Activated CD4-positive, alpha-beta T cell treated with anti-CD3 and anti-CD28 coated beads, Interleukin-2, amount 50 U/mL, for 48 hours (primary cell): Measurements from ENCODE around the gene SLC16A10.
"Not testable (repeated sequence)": the region's sequence is repeated elsewhere in the genome, so short reads cannot be mapped to it uniquely, and the experiment has no call there.

Source experiments
- DNase-seq, 2 experiments: peaks; one replicate each; pipeline ENCODE4 v3.0.0-alpha.2; 2020

SLC16A10 gene

DNA sequence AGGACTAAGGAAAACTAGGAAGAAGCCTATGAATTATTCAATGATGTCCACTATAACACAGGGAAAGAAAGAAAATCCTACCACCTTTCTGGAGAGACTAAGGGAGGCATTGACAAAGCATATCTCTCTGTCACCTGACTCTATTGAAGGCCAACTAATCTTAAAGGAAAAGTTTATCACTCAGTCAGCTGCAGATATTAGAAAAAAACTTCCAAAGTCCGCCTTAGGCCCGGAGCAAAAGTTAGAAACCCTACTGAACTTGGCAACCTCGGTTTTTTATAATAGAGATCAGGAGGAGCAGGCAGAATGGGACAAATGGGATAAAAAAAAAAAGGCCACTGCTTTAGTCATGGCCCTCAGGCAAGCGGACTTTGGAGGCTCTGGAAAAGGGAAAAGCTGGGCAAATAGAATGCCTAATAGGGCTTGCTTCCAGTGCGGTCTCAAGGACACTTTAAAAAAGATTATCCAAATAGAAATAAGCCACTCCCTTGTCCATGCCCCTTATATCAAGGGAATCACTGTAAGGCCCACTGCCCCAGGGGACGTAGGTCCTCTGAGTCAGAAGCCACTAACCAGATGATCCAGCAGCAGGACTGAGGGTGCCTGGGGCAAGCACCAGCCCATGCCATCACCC, 47.0 kb downstream of the SLC16A10 start:
- DNase-seq, result not testable (repeated sequence)

DNA sequence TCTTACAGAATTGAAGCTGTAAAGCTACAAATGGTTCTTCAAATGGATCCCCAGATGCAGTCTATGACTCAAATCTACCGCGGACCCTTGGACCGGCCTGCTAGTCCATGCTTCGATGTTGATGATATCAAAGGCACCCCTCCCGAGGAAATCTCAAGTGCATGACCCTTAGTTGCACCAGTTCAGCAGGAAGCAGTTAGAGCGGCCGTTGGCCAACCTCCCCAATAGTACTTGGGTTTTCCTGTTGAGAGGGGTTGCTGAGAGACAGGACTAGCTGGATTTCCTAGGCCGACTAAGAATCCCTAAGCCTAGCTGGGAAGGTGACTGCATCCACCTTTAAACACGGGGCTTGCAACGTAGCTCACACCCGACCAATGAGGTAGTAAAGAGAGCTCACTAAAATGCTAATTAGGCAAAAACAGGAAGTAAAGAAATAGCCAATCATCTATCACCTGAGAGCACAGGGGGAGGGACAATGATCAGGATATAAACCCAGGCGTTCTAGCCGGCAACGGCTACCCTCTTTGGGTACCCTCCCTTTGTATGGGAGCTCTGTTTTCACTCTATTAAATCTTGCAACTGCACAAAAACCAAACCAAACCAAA, 50.3 kb downstream of the SLC16A10 start:
- DNase-seq, result not testable (repeated sequence)

DNA sequence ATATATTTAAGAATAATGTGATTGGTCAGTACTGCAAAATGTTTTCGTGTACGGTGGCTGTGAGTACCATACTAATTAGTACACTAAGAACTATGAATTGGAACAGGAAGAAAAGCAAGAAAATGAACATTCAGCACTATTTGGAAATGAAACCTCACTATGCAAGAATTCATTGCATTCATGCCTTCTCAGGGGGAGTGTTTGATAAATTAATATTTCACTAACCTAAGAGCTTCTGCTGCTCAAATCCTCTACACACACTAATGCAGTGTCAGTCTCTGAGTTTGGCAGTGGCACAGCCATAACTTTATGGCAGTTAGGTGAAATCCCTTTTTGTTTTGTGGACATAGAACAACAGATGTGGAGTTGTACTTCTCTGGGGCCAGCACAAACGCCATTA, 60.1 kb downstream of the SLC16A10 start:
- DNase-seq, result no peak

DNA sequence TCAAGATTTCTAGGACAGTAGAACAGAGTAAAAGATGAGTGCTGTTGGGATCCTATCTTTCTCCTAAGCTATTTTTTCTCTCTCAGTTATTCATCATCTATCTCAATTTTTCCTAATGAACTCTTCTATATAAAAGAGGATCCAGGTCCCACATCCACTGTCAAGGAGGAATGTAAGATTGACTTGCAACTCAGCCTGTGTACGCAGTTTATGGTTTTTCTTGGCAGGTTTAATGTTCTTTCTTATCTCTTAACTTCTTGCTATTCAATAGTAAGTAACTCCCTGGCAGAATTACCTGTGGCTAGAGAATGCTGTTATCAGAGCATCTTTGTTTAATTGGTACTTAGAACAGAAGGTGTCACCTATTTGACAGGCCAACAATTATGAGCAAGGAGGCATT, 60.8 kb downstream of the SLC16A10 start:
- DNase-seq, result no peak

DNA sequence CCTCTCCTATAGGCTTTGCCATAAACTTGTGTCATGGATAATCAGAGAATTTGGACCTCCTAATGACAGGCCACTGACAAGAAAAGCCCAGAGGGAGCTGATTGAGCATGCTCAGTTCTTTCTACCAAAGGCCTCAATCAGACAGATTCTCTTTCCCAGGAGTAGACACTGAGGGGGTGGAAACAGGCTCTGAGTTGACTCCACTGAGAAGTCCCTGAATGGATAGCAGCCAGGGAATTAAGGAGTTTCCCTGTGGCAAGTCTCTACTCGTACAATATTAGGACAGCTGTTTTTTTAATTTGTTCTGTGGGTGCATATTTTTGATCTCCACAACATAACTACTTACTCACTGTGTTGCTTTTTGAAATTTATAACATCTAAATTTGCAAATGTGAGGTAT, 63.3 kb downstream of the SLC16A10 start:
- DNase-seq, result no peak

DNA sequence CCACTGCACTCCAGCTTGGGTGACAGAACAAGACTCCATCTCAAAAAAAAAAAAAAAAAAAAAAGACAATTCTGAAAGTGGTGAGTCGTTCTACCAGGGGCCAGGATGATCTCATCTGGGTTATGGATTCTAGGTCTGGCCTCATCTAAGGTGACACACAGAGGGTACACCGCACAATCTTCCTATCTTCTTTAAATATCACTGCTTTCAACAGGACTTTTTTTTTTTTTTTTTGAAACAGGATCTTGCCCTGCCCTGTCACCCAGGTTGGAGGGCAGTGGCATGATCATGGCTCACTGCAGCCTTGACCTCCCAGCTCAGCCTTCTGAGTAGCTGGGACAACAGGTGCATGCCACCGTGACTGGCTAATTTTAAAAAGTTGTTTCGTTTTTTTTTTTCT, 67.7 kb downstream of the SLC16A10 start:
- DNase-seq, result peak; percentile 17 to 25

DNA sequence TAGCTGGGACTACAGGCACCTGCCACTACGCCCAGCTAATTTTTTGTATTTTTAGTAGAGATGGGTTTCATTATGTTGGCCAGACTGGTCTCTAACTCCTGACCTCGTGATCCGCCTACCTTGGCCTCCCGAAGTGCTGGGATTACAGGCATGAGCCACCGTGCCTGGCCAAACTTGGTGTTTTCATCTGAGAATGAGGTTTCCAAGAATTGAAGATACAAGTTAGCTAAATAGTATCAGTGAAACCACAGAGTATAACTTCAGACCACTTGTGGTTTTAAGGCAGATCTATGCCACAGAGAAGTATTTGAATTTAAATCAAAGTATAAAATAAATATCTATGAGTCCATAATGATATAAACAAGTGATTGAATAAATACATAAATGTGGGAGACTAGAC, 70.1 kb downstream of the SLC16A10 start:
- DNase-seq, result peak in 1 of 2 experiments; percentile 24

DNA sequence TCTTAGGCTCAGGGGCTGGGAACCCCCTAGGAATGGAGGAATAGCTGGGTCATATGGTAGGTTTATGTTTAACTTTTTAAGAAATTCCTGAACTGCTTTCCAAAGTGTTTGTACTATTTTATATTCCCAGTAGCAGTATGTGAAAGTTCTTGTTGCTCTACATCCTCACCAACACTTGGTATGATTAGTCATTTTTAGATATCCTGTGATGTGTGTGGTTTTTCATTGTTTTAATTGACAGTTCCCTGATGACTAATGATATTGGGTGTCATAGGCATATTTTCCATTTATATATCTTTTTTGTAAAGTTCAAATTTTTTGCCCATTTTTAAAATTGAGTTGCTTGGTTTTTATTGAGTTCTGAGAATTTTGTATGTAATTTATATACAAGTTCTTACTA, 72.3 kb downstream of the SLC16A10 start:
- no peak for DNase-seq

DNA sequence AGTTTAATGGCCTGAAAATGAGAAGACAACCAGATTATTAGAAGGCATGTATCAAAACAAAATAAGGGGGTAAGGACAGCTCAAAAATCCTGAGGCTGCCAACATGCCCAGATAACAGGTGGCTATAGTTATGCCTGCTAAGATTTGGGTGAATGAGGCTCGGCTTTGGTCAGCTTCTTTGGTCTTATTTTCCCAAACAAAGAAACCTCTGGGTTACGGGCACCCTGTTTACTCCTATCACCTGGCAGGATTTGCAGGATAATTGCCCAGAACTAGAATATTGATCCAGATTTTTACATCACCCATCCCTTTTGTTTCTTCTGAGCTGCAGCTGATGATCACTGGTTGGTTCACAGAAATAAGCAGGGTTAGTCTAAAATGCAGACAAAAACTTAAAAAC, 74.3 kb downstream of the SLC16A10 start:
- no peak for DNase-seq

DNA sequence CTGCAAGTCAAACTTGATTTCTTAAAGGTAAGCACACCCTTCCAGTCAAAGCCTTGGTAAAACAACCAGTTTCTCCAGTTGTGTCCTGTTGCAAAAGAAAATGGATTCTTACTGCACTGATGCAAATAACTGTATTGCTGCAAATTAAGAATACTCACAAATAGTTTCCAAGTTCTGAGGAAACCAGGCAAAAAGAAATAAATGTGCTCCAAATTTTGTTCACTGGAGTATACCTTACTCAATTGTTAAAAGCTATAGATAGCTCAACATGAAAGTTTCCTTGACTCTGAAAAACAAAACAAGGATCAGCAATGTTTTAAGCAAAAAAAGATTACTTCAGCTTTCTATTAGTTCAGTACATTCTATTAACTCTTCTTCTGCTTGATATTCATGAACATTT, 75.2 kb downstream of the SLC16A10 start:
- DNase-seq, result no peak

DNA sequence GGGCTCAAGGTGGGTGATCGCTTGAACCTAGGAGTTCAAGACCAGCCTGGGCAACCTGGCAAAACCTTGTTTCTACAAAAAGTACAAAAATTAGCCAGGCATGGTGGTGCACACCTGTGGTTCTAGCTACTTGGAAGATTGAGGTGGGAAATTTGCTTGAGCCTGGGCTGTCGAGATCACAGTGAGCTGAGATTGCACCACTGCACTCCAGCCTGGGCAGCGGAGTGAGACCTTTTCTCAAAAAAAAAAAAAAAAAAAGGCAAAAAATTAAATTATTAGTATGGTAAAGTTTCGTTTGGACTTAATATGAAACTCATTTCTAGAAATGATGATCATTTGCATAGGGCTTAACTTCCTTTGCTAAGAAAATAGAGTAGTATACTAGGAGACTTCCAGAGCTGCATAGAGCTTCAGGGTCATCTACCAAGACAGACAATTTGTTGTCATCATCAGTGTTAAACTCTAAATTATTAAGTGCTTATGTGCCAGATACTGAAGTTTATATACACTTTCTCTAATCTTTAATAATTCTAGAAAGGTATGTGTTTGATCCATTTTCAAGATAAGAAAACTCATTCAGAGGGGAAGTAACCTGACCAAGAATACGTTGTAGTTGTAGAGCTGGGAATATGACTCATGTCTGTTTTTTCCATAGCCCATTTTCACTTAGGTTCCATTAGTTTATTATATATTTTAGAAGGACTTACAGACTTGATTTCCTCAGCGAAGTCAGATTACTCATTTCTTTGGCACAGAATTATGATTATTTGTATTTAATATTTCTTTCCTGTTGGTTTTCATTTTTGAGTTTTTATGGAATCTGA, 84.5 kb downstream of the SLC16A10 start:
- DNase-seq, result no peak

DNA sequence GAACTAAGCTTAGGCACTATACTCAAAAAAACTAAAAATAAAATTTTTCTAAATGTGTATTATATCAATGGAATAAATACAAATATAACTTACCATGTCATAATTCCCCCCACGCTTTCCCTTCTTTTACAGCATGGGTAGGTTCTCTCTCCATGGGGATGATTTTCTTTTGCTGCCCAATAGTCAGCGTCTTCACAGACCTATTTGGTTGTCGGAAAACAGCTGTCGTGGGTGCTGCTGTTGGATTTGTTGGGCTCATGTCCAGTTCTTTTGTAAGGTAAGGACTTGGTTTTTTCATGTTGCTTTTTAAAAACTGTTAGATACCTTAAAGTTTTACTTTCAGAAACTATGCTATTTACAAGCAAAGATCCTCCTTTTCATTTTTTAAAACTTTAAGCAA, 85.3 kb downstream of the SLC16A10 start:
- no peak for DNase-seq

DNA sequence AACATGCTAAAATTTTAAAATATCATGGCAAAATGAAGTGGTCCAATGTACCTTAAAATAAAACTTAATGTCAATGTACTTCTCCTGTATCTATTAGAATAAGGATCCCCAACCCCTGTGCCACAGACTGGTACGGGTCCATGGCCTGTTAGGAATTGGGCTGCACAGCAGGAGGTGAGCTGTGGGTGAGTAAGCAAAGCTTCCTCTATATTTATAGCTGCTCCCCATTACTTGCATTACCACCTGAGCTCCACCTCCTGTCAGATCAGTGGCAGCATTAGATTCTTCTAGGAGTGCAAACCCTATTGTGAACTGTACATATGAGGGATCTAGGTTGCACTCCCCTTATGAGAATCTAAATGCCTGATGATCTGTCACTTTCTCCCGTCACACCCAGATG, 86.0 kb downstream of the SLC16A10 start:
- no peak for DNase-seq

DNA sequence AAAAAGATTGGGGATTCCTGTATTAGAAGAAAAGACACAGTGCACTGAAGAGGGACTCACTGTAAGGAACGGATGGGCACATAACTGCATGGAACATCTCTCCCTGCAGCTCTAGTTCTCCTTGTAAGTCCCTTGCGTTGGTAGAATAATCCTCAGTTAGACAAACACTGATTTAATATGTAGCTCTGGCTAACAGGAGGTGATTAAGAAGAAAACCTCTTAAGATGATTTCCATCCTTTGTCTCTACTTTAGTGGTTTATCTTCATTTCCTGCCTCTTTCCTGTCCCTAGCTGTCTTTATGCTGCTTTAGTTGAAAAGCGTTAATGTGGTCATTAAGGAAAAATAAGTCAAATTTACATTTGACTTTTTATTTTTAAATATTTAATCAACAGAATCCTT, 86.6 kb downstream of the SLC16A10 start:
- no peak for DNase-seq

DNA sequence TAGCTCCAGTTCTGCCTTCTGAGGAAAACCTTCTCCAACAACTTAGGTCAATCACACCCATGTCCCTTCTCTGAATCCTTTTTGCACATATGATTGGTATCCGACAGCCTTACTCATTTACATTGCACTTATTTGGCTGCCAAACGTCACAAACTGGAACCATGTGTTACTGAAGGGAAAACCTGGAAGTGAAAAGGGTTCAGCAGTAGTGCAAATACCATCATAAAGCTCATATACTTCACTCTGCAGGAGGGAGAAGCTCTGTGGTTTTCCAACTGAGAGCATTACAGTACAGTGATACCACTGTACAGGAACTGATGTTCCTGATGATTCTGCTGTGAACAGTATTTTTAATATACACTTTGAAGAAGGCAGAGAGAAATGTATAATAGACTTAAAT, 87.8 kb downstream of the SLC16A10 start:
- DNase-seq, result no peak

DNA sequence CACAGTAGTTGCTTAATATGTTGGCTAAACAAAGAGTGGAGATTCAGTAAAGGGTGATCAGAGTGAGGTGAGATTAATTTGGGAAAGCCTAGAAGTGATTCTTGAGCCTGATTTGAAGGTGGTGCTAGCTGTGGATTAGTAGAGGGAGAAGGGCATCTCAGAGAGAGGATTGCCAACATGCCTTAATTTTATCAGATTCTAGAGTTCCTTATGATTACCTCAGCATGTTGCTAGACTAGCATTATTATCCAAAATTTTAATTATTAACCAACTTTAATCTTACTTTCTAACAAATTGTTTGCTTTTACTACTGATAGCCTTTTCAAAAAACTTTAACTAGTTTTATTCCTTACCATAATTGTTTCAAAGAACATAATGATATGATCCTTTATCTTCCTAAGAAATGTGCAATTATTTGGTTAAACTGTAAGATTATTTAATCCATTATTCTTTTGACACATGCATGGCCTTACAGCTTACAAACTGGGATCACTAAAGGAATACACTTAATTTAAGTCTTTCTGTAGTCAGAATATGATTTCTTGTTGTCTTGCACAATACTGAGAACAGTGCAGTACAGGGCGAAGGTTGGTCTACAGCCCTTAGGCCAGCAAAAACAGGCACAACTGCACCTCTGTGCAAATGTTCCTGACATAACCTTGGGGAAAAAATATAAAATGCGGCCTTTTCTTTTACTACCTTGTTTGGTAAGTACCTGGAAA, 88.9 kb downstream of the SLC16A10 start:
- no peak for DNase-seq

DNA sequence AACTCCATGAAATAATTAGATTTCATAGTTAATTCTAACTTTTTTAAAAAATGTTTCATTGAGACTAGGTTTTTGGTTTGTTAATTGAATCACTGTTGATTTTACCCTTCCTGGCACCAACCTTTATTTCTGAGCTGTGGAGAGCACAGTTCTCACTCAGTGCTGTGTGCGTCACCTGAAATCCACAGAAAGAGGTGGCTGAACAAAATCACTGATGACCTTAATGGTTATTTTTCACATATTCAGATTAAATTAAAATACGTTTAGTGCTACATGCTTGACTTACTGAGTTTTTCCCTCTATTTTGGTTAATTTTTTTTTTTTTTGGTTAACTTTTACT, 89.4 kb downstream of the SLC16A10 start:
- no peak for DNase-seq

DNA sequence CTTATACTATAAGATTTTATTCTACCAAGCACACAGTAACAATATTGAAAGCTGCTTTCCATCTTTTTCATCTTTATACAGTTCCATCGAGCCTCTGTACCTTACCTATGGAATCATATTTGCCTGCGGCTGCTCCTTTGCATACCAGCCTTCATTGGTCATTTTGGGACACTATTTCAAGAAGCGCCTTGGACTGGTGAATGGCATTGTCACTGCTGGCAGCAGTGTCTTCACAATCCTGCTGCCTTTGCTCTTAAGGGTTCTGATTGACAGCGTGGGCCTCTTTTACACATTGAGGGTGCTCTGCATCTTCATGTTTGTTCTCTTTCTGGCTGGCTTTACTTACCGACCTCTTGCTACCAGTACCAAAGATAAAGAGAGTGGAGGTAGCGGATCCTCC, 89.8 kb downstream of the SLC16A10 start:
- DNase-seq, result no peak

DNA sequence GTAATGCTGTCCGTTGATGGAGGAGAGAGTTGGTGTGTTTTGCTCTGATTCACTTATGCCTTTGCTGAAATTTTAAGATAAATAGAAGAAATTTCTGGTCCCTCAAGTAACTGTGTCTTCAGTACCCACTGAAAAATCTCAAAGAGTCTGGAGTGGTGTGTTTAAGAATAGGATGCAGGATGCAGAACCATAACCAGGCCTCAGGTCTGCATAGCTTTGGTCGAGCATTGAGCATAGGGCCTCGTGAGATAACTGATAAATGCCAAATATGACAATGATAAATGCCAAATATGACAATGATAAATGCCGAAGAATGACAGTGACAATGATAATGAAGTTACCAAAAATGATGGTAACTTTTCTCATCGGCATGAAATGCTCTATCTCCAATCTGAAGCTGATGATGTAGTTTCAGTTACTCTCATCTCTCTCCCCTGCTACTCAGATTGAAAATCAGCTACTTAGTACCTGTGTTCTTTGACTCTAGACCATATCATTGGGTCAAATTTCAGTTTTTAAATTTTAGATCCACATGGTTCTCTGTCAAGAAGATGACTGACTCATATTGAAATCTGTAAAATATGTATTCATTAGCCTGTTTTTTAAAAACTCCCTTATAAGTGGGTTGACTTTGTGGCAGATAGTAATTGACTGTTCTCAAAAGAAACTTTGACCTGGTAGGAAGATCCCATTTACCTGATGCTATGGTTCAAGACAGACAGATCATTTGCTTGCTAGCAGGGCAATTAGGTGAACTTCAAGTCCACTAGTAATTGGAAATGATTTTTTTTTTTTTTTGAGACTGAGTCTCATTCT, 96.6 kb downstream of the SLC16A10 start:
- DNase-seq, result no peak

DNA sequence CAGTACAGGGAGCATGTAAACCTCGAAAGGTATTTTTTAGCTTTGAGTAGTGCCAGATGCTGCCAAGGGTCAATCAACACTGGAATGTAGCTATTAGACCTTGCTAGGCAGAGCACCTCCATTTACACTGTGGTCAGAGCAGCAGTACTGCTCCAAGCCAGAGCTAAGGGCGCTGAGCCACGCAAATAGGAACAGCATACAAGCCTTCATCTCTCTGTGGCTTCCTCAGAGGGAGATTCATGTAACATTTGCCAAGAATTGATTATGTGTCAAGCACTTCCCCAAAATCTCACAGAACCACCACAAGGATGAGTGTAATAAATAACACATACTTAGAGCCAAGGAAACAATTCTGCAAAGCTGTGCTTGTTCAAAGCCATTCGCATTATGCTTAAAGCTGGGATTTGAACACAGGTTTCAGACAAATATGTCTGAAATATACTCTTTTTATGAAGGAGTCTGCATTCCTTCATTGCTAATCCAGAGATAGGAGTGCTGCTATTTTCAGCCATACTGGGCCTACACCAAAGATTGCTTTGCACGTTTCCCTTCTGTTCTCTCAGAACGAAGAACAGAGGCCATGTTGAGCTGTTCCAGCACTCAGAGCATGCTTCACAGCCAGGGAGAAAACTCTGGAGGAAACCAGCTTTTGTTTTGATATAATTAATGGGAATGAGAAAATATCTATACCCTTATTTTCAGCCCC, 97.7 kb downstream of the SLC16A10 start:
- DNase-seq, result no peak

DNA sequence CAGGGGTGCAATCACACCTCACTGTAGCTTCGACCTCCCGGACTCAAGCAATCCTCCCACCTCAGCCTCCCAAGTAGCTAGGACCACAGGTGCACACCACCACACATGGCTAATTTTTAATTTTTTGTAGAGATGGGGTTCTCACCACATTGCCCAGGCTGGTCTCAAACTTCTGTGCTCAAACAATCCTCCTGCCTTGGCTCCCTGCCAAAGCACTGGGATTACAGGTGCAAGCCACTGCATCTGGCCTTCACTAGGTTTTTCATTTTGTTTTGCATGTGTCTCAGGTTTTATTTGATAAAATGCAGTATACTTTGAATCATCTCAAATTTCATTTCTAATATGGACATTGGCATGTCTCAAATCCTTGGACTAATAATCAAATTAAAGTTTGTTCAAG, 98.7 kb downstream of the SLC16A10 start:
- DNase-seq, result no peak

DNA sequence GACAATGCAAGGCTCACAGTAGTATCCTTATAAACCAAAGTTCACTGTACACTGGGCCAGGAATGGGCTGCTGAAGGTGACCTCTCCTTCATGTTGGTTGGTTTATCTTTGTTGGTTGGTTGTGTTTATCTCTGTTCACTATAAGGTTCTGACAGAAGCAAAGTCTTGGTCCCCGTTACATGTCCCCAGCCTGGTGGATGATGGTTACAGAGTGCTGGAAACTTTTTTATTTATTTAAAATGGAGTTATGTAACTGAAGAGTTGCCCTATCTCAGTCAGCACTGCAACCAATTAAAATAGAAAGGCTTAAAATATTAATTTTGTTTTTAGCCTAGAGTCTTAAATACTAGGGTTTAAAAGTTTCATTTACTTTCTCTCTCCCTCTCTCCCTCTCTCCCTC, 100.6 kb downstream of the SLC16A10 start:
- no peak for DNase-seq
